ENCODE measurements around the gene ANO4.
A peak's percentile ranks its signal among the peaks of the same experiment; 100 is the strongest.
"Not testable (repeated sequence)": the region's sequence is repeated elsewhere in the genome, so short reads cannot be mapped to it uniquely, and the experiment has no call there.

ANO4 gene

GRCh38 chr12:101045486-101046464 lies 251.2 kb downstream of the ANO4 start:
- no peak for DNase-seq (ENCODE audit: low spot score)

GRCh38 chr12:101047652-101048051 lies 253.1 kb downstream of the ANO4 start:
- DNase-seq (ENCODE audit: low spot score) = no peak

GRCh38 chr12:101050631-101051030 lies 256.1 kb downstream of the ANO4 start:
- DNase-seq (ENCODE audit: low spot score) = no peak

- DNase-seq (ENCODE audit: low spot score) = no peak
Observed at GRCh38 chr12:101051151-101051550, 256.6 kb downstream of the ANO4 start.

- DNase-seq (ENCODE audit: low spot score) = no peak
Observed at GRCh38 chr12:101051901-101052550, 257.4 kb downstream of the ANO4 start.

GRCh38 chr12:101053203-101053602 lies 258.6 kb downstream of the ANO4 start:
- DNase-seq (ENCODE audit: low spot score) = no peak

GRCh38 chr12:101055940-101056339 lies 261.4 kb downstream of the ANO4 start:
- no peak for DNase-seq (ENCODE audit: low spot score)

GRCh38 chr12:101062508-101062907 lies 267.9 kb downstream of the ANO4 start:
- DNase-seq (ENCODE audit: low spot score) = not testable (repeated sequence)

- DNase-seq (ENCODE audit: low spot score) = no peak
Observed at GRCh38 chr12:101064721-101065120, 270.1 kb downstream of the ANO4 start.

GRCh38 chr12:101066489-101066888 lies 271.9 kb downstream of the ANO4 start:
- DNase-seq (ENCODE audit: low spot score) = no peak

- no peak for DNase-seq (ENCODE audit: low spot score)
Observed at GRCh38 chr12:101068402-101068801, 273.8 kb downstream of the ANO4 start.

GRCh38 chr12:101068836-101069235 lies 274.3 kb downstream of the ANO4 start:
- DNase-seq (ENCODE audit: low spot score) = no peak

GRCh38 chr12:101074940-101075680 lies 280.5 kb downstream of the ANO4 start:
- peak; percentile 49 for DNase-seq (ENCODE audit: low spot score)

GRCh38 chr12:101076921-101077320 lies 282.3 kb downstream of the ANO4 start:
- DNase-seq (ENCODE audit: low spot score) = no peak

GRCh38 chr12:101077791-101078528 lies 283.4 kb downstream of the ANO4 start:
- peak; percentile 20 for DNase-seq (ENCODE audit: low spot score)

- DNase-seq (ENCODE audit: low spot score) = peak; percentile 27
Observed at GRCh38 chr12:101078536-101079285, 284.1 kb downstream of the ANO4 start.

- DNase-seq (ENCODE audit: low spot score) = no peak
Observed at GRCh38 chr12:101082706-101083105, 288.1 kb downstream of the ANO4 start.

GRCh38 chr12:101086490-101087135 lies 292.0 kb downstream of the ANO4 start:
- no peak for DNase-seq (ENCODE audit: low spot score)

GRCh38 chr12:101087920-101088319 lies 293.3 kb downstream of the ANO4 start:
- no peak for DNase-seq (ENCODE audit: low spot score)

GRCh38 chr12:101089271-101089670 lies 294.7 kb downstream of the ANO4 start:
- no peak for DNase-seq (ENCODE audit: low spot score)
